ENCODE results near the gene RAMP1.

The RAMP1 gene

GRCh38 chr2:237877576-237878307, 18.3 kb downstream of the RAMP1 start:
- no peak for DNase-seq

DNA sequence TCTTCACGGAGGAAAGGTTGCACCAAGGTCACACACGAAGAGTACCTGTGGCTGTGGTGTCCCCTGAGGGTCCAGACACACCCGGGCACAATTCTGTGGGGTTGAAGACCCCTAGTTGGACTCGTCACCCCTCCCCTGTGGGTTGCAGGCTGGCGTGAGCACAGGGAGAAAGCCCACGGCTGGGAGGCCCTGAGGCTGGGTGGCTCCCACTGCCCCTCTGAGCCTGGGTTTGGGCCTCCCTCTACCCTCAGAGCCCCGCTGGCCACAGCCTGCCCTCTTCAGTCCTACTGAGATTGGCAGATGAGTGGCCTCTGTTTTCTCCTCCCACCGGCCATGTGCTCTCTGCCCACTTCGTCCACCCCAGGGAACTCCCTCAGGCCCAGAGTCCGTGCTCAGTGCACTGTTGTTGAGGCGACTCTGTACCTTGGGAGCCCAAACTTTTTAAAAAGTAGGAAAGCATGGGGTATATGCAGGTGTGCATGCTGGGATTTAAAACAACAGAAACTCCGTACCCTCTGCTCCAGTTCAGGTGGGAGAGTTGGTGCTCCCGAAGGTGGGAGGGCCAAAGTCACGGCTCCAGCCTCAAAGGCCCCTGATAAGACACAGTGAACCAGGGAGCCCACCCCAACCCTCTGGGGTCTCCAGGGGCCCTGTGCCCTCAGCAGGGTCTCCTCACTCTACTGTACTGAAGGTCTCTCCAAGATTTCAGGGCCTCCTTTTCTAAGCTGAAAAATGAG, 19.1 kb downstream of the RAMP1 start:
- no peak for DNase-seq

GRCh38 chr2:237879058-237879430, 19.6 kb downstream of the RAMP1 start:
- DNase-seq, result no peak

DNA sequence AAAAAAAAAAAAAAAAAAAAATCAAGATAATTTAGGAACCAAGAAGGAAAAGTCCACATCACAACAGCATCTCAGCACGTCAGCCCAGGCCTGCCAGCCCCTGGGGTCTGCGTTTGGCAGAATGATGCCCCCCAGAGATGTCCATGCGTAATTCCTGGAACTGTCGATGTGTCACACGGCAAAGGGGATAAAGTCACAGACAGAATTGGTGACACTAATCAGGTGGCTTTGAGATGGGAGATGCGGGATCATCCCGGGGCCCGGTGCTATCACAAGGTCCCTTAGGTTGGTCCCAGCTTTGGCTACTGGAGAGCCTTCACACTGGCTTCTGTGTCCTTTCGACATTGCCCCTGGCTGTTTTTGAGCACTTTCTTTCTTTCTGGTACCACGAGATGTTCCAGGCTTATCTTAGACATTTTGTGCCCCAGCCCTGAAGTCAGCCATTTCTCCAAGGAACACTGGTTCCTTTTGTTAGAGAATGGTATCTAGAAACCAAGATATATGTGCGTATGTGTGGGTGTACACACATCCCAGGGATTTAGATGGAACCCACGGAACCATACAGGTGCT, 20.7 kb downstream of the RAMP1 start:
- no peak for DNase-seq

- DNase-seq, result no peak
Measured at GRCh38 chr2:237882510-237883481, 23.4 kb downstream of the RAMP1 start.

DNA sequence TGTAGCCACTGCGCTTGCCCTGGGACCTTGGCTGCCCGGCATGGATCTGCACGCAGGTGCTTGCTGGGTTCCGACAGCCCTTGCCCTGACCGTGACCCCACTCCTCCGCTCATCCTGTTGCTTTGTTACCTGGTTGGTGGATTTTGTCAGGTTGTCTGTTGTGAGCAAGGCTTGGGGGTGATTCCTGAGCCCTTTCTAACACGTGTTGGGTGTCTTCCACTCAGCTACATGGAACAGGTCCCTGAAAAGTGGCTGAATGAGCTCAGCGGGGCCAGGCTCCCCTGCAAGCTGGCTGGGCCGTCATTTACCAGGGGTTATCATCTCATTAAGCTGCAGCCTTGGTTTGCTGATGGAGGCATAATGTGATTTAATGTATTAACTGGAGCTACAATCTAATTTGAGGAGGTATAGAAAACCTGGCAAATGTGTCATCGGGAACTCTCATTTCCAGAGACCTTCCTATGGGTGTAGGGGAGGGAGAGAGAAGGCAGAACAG, 24.6 kb downstream of the RAMP1 start:
- DNase-seq, result no peak

- no peak for DNase-seq
Measured at GRCh38 chr2:237884681-237885080, 25.3 kb downstream of the RAMP1 start.

DNA sequence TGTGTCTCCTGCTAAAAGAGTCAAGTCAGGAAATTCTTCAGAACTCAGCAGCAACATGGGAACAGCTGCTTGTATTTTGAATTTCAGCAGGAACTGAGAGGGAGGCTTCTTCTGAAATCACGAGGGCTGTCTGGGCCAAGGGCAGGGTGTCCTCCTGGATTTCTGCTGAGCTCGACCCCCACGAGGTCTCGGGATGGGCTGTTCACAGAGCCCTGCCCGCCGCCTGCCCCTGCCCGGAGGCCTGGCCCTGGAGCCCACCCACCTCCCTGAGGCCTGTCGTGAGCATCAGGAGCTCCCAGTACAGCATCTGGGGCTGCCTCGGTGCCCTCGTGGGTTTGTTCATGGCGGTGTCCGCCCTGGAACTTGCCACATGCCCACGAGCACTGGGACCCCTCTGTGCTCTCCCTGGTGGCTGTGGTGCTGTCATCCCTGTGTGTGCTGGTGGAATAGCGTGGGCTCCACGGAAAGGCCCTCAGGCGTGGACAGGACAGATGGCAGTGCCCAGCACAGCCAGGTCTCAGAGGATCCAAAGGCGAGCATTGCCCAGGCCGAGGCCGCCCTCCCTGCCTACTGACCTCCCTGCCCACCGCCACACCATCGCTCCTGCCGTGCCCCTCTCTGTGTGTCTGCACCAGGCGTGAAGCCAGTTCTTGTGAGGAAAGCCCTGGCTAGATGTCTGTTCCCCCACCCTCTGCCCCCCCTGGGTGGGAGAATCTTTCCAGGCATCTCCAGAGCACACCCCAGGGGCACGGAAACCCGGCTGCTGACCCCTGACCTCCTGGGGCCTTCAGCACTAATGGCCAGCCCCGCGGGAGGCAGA, 25.9 kb downstream of the RAMP1 start:
- no peak for DNase-seq

DNA sequence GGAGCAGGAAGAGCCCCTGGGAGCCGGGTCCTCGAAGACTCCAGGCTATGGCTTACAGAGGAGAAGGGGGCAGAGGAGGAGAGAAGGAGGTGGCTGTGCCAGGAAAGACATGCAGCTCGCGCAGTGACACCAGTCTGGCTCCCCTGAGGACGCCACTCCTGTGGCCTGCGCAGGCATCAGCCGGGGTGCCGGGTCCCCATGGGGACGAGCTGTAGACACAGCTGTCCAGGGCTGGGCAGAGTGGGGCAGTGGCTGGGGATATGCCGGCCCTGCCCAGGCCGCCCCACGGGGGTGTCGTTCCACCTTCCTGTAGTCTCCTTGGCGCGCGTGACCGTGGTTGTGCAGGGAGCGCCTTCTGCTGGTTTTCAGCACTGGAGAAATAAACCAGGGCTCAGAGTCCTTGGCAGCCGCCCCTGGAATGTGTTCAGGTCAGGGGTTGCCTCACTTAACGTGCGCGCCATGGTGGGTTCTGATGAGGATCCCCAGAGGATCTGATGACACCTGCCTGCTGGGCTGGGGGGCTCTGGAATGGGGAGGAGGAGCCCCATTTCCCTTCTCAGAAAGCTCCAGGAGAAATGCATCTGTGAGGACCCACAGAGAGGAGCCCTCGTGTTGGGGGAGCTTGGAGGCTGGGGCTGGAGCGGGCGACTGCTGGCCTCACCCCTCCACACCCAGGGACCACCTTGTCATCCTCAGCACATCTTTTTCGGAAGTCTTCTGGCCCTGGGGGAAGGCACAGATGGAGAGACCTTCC, 26.7 kb downstream of the RAMP1 start:
- no peak for DNase-seq

DNA sequence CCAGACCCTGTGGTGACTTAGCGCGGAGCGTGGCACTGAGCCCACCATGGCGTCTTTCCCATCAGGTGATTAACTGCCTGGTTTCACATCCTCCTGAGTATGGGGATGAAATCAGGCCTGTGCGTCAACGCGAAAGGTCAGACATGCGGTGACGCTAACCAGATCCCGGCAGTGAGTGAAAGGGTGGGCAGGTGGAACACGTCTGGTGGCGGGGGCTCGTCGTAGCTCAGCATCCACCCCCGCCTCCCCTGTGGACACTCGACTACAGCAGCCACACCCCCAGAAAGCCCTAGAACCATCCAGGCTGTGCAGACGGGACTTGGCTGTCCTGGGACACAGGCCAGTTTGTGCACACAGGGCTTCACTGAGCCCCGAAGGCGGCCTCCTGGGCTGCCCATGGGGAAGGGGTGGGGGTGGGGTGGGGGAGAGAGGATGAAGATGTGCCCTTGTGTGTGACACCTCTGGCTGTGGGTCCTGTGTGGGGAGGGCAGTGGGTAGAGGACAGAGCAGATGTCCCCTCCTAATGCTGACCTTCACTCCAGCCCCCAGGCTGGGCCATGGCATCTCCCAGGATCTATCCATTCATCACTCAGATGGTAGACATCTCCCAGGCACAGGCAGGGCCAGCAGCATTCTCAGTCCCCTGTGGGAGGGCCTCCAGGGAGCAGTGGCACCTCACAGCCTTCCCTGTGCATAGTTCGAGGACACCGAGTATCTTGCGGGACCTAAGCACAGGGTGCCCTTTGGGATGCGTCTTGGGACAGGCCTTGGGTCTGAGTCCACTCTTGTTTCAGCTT, 27.5 kb downstream of the RAMP1 start:
- DNase-seq, result no peak

- no peak for DNase-seq
Measured at GRCh38 chr2:237888389-237888788, 29.0 kb downstream of the RAMP1 start.

GRCh38 chr2:237889016-237889415, 29.6 kb downstream of the RAMP1 start:
- DNase-seq, result no peak

DNA sequence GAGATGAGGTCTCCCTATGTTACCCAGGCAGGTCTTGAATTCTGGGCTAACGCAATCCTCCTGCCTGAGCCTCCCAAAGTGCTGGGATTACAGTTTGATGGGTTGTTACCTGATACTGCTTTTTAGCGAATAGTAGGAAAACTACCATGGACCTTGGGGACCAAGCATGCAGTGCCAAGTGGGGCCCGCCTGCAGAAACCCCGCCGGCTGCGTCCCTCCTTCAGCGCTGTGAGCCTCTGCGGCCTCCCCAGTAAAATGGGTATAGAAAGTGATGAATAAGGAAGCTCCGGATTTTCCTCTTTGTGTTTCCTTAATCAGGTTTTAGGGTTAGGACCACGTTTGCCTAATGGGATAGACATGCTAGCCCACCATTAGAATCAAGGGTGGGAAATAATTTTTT, 30.4 kb downstream of the RAMP1 start:
- no peak for DNase-seq

DNA sequence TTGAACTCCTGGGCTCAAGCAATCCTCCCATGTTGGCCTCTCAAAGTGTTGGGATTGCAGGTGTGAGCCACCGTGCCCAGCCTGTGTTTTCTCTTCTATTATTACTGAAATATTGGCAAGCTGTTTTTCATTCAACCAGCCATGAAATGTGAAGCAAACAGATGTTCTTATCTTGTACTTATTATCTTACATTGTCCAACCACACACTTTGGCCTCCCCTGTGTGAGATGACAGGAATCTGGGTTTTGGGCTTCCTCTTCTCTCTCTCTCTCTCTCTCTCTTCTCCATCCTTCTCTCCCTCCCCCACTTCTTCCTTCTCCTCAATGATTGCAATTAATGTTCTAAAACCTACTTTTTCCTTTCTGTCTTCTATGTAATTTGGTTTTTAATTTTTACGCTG, 33.1 kb downstream of the RAMP1 start:
- DNase-seq, result no peak

DNA sequence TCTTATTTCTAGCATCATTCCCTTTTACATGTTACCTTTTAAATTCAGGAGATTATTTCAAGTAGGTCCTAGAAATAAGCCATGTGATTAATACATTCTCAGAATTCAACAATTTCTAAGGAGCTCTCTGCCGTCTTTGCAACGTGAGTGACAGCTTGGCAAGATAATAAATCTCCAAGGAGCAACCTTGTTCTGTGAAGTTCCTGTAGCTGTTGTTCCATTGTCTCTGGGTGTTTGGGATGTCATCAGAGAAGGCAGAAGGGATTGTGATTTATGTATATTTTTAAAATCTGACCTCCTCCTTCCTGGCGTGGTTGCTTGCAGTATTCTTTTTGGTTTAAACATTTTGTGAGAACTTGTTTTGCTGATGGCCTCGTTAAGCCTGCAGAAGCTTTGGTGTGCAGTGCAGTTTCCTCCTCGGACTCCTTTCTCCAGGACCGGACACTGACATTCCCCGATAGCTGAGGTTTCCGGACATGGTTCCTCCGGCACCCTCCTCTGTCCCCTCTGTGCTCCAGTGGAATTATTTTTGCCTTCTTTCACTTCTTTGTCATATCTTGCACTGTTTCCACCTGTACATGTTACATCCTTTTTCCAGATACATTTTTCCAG, 33.7 kb downstream of the RAMP1 start:
- DNase-seq, result no peak

DNA sequence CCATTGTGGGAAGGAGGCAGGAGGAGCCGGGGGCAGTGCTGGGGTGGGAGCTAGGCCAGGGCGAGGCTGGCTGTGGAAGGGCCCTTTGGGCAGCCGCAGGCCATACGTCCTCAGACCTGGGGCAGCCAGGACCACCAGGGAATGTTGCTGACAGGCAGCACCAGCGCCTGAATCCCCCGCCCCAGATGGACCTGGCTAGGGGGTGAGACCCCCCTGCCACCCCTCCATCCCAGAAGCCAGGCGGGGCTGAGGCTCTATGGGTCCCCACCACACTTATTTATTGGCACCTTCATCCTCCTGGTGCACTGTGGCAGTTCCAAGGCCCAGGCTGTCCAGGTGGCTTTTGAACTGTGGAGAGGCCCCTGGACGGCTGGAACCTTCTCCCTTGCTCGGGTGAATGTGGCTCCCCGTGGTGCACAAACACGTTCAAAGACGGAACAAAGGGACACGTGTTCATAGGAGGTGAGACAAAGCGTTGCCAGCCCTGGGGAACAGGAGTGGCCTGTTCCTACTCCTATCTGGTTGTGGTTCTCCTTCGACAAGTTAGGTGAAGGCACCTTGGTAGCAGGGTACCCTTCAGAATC, 35.1 kb downstream of the RAMP1 start:
- no peak for DNase-seq

GRCh38 chr2:237894986-237895543, 35.6 kb downstream of the RAMP1 start:
- no peak for DNase-seq

- no peak for DNase-seq
Measured at GRCh38 chr2:237895544-237896506, 36.4 kb downstream of the RAMP1 start.

Data from NCI-H2227 treated with DMSO at 0.1 percent for 48 hours (cell line).